GM18520 (cell line): ENCODE measurements around the gene SERPINA4.

ENCODE experiments used
- ATAC-seq: cut with Tn5 transposase; IDR thresholded peaks from one replicate; pipeline ENCODE4 v1.9.1; 2021; ENCODE audit not compliant: unreplicated experiment

The SERPINA4 gene

DNA sequence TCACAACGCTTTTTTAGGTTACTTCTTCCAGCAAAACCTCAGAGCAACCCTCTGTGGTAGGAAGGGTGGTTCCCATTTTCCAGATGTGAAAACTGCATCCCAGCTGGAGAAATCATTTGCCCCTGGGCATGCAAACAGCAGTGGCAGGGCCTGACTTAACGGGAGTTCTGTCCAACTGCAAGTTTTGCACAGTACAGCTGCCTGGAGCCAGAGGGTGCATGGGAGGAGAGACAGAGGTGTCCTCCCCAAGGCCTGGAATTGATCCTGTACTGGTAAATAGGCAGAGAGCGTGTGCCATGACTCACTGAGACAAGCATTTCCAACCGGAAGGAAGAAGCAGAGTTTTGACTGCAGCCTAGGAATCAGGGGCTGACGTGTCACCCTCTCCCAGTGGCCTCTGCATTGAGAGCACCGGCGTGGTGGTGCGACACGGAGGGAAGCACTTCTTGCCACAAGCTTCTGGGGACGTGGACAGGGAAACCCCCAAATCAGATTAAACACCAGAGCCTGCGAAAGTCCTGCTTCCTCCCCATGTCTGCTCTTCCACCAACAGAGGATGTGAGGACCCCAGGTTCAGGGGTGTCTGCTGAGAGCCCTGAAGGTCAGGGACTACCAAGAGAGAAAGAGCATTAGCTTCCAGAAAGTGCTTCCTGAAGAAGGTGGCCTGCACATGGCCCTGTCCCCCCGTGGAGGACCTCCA lies 19.0 kb upstream of the SERPINA4 start:
- no peak for ATAC-seq

DNA sequence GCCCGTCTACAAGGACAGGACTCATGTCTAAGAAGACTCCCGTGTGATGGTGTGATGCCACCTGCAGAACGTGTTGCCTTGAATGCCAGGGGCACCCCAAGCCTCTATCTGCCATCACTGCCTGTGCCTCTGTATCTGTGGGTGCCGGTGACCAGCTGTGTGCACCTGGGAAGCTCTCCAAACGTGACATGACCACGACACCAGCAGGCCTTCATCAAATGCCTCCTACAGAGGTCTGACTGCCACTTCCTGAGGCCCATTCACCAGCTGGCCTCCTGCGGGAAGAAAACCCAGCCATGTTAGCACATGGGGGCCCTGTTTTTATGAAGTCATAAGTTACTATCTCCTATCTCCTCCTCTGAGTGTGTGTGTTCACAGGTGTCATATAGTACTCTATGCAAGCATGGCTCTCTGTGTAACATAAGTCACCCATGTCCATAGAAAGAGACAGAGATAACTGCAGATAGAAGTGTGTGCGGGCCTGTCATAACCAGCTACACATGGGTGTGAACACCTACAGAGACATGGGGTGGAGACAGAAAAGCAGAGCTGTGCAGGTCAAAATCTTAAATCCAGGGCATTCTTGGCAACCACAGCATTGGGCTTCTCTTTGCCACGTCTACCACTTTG lies 18.3 kb upstream of the SERPINA4 start:
- ATAC-seq, result no peak

DNA sequence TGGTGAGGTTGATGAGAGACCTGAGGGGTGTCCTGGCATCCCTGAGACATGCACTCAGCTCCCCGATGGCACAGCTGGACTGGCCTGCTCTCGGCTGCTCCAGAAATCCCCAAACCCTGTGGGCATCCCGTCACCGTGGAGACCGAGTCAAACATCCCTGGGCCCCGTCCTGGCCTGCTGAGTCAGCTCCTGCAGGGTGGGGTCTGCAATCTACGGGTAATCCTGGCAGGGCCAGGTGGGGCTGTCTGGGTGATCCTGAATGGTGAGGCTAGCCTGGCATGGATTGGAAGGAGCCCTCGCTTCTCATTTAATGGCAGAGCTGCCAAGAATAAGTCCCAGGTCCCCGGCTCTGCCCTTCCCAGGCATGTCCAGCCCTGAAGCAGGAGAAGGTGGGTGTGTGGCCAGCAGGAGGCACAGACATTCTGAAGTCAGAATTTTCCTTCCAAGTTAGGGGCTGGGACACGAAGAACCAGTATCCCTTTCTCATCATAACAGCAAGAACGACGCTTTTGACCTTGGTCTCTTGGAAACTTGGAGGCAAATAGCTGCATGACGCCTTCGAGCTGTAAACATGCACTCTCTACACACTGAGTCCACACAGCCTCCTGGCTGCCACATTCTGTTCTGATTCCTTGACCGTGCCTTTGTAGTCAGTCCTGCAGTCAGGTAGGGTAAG lies 17.7 kb upstream of the SERPINA4 start:
- ATAC-seq, result no peak

DNA sequence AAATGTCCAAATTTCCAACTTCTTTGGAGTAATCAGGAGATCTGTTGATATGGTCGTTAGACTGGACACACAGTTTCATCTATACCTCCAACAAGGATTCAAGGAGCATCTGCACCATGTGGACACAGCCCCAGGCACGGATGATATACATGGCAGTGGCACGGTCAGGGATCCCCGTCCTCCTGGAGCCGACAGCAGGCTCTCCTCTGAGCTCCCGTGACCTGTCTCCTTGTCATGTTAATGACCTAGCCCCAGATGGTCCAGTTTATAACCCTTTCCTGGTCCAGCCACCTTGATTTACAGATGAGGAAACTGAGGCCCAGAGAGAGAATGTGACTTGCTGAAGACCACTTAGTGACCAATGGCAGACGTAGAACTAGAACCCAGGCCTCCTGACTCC lies 16.5 kb upstream of the SERPINA4 start:
- no peak for ATAC-seq

GRCh38 chr14:94545131-94545841 lies 16.0 kb upstream of the SERPINA4 start:
- ATAC-seq, result no peak

DNA sequence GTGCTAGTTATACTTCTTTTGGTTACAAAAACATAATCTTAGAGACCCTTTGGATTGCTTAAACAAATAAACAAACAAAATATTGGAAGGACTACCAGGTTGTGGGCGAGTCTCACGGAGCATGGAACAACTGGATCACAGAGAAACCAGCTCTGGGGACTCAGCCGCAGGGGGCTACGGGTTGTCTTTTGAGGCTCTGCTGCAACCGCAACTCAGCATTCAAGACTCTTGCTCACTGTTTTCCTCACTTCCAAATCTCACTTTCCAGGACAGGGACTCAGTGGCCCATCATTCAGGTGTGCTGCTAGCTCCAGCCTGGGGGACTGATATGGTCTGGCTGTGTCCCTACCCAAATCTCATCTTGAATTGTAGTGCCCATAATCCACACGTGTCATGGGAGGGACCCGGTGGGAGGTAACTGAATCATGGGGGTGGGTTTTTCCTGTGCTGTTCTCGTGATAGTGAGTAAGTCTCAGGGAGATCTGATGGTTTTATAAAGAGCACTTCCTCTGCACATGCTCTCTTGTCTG lies 14.0 kb upstream of the SERPINA4 start:
- ATAC-seq, result no peak

GRCh38 chr14:94547726-94548125 lies 13.5 kb upstream of the SERPINA4 start:
- ATAC-seq, result no peak

DNA sequence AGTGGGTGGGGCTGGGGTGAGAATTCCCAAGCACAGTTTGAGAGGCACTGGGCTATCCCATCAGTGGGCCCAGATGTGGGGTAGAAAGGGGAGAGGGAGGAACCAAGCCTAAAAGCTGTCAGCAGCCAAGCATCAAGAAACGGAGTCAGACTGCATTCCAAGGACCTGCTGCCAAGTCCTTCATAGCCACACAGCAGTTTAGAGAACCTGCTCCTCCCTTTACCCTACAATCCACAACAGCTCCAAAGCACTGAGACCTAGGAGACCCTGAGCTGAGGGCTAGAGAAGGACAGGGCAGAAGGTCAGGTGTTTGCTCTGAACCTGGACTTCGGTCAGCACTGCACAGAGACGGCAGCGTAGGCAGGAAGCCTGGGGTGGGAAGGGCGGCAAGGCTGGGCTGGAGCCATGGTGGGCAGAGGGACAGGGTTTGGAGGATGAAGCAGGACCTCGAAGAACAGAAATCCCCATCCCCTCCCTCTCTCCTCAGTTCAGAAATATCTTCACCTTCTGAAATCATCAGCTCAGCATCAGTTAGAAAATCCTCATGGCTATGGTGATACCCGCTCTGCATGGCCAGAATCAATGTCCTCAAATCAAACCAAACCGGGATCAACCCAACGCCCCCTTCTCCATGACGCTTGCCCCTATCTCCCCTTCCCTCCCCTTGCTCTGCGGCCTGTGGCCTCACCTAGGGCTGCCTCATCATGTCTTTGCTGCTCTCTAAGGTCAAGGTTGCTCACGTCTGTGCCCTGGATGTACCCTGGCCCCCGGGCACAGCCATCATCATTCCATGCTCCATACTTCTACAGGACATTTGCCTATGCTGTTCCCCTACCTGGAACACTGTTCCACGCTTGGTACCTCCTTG lies 12.9 kb upstream of the SERPINA4 start:
- no peak for ATAC-seq

DNA sequence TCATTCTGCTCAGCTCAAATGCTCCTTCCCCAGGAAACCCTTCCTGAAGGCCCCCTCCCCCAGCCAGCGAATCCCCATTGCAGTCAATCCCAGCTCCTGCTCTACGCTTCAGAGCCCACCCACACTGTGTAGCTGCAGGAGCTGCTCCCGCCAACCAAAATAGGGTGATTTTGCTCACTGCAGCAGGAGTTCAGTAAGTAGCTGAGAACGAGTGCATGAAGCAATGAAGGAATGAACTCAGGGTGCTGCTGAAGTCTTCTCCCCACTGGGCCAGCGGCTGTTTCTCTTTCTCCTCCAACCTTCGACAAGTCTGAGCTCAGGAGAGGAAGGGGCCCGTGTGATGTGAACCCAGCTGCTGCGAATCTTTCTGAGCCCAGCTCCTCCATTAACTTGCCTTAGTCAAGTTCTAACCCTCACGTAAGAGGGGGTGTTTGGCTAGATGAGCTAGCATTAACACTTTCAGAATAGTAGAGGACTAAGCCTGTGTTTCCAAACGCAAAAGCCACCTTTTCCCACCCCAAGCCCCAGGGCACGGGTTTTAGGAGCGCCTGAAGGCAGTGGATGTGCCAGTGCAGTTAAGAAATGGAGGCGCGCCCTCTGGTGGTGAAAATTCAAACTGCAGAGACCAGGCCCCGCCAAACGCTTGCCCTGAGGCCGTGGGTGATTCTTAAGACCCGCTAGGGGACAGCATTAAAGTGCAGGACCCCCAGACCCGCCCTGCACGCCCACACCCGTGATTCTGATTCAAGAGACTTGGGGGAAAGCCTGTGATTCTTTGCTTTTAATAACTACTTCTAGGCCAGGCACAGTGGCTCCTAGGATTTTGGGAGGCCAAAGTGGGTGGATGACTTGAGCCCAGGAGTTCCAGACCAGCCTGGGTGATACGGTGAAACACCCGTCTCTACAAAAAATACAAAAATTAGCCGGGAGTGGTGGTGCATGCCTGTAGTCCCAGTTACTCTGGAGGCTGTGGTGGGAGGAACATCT lies 11.9 kb upstream of the SERPINA4 start:
- ATAC-seq, result no peak

- no peak for ATAC-seq
These were observed 11.2 kb upstream of the SERPINA4 start for GRCh38 chr14:94550041-94550440.

DNA sequence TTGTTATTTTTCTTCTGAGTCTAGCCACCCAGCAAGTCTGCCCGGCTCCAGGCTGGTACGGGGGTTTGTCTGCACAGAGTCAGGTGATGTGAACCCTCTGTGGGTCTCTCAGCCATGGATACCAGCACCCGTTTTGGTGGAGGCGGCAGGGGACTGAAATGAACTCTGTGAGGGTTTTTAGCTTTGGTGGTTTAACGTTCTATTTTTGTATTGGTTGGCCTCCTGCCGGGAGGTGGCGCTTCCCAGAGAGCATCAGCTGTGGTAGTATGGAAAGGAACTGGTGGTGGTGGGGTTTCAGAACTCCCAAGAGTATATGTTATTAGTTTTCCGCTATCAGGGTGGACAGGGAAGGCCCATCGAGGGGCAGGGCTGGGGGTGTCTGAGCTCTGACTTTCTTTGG lies 5.3 kb upstream of the SERPINA4 start:
- ATAC-seq, result no peak

DNA sequence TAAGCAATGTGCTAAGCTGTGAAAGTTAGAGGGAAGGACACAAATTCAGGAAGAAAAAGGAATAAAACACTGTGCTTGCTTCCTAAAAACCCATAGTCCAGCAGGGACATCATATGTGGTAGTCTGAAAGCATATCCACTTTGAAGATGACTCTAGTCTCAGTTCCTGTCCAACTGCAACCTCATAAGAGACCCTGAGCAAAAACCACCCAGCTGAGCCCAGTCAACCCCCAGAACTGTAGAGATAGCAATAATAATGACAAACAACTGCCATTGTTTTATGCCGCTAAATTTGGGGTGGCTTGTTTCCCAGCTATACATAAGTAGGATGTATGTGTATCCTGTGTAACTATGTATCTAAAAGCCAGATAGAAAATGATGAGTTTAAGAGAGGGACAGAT lies 3.9 kb upstream of the SERPINA4 start:
- no peak for ATAC-seq

DNA sequence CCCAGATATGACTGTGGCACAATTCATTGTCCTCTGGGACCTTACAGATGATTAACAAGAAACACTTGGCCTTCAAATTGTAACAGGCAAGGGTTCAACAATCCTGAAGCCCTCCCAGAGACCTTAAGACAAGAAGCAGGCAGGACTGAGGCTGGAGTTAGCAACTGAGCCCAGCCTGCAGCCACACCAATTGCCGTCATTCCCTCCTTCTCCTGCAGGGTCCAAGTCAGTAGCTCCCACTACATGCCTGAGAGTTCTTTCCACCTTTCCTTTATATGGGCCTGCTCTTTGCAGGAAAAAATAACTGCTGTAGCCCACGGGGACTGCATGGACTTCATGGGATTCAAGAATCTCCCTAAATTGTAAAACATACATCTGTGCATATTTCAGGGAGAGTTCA lies 2.4 kb upstream of the SERPINA4 start:
- ATAC-seq, result no peak

DNA sequence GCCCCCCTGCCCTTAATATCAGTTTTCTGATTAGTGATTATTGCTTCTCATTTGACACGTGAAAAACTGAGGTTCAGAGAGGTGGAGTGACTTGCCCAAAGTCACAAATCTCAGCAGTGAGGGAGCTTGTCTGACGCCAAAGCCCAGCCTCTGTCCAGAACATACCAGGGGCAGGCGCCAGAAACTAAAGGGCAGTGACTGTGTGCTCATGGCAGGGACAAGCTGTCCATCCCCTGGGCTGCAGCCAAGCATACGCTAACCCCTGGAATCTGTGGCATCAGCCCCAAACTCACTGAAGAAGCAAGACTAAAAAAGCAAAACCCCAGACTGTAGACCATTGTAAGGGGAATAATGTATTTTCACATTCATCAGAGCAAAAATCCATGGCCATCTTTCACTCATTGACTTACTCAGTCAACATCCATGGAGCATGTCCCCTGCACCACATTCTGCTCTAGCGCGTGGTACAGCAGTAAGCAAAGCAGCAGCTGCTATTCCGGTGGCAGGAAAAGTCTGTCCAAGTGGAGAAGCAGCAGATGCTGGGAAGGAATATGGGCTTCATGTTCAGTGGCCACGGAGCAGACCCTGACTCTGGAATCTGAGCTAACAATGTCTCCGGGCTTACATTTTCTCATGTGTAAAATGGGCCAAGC lies 1.5 kb upstream of the SERPINA4 start:
- ATAC-seq, result no peak

DNA sequence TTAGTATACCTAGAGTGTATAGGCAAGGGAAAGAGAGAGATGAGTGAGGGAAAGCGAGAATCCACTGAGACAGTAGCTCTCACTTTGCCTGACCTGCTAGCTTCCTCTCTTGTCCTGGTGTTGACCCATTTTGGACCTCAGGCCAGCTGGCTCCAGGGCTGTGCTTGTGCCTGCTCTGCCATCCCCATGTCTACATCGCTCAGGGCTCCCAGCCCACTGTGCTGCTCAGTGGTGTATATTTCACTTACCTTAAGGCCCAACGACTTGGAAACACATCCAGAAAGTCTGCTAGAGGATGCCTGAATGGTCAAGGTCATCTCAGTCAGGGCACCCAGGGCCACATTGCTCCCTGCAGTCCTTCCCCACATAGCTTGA lies 964 bp upstream of the SERPINA4 start:
- no peak for ATAC-seq

DNA sequence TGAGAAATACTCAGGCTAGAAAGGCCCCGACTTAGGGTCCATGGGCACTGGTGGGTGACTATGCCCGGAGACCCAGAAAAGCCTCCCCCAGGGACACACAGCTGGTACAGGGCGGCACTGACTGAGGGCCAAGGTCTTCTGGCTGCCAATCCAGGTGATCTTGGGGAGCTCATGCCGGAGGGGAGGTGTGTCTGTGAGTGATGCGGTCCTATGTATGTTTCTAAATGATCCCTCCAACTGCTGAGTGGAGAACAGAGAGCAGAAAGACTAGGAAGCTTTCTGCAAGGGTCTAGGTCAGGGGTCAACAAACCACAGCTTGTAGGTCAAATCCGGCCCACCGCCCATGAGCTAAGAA lies 391 bp downstream of the SERPINA4 start:
- no peak for ATAC-seq

- ATAC-seq, result no peak
These were observed 780 bp downstream of the SERPINA4 start for GRCh38 chr14:94562022-94562421.

GRCh38 chr14:94562941-94563883 lies 2.0 kb downstream of the SERPINA4 start:
- ATAC-seq, result no peak
